ENCODE measurements around the gene SLC46A2. TPM values are rescaled to one million over a fixed set of nuclear protein-coding genes. Genes with fewer than 3 reads are reported as not detected.

The SLC46A2 gene
- total and polyA plus RNA-seq, 8 donors: 0.18 to 0.37 TPM; not detected in 6

DNA sequence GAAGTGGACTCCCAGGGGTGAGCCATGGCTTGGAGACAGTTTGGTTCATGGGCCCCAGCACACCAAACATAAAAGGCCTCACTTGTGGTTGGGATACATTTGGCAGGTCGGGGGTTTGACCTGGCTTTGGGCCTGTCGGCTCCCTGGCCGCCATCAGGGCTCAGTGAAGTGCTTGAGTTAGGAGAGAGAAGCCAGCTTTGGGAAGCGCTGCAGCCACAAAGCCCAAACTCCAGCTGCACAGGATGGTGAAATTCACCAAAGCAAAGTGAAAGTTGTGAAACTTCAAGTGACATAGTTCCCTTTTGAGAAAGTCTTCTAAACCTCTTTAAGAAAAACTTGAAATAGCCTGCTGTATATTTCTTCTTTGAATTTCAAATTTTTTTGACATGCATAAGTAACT is 27.5 kb downstream of the SLC46A2 start:
- 35 to 52% methylated on average over 4 of the region's 4 CpGs for WGBS, 2 donors
- TF ChIP-seq, protein P1, sequence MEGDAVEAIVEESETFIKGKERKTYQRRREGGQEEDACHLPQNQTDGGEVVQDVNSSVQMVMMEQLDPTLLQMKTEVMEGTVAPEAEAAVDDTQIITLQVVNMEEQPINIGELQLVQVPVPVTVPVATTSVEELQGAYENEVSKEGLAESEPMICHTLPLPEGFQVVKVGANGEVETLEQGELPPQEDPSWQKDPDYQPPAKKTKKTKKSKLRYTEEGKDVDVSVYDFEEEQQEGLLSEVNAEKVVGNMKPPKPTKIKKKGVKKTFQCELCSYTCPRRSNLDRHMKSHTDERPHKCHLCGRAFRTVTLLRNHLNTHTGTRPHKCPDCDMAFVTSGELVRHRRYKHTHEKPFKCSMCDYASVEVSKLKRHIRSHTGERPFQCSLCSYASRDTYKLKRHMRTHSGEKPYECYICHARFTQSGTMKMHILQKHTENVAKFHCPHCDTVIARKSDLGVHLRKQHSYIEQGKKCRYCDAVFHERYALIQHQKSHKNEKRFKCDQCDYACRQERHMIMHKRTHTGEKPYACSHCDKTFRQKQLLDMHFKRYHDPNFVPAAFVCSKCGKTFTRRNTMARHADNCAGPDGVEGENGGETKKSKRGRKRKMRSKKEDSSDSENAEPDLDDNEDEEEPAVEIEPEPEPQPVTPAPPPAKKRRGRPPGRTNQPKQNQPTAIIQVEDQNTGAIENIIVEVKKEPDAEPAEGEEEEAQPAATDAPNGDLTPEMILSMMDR (IDR thresholded peaks at IDR 0.05): no peak
- no peaks in the 10 kb centered on the region for H3K9me3 ChIP-seq
- no peaks in the 10 kb centered on the region for H3K36me3 ChIP-seq
- no peaks in the 10 kb centered on the region for H3K27me3 ChIP-seq
- H3K4me3 ChIP-seq: no peak overlapping the region
- peak in 3 of 4 donors; percentile 35 to 55 (median 51) for ATAC-seq
- peaks cover 0 to 4% (median 0%) of the 10 kb centered on the region in 3 donors for H3K4me1 ChIP-seq
- H3K27ac ChIP-seq: peak overlapping the region in 1 of 4 donors; percentile 51
- no peak for DNase-seq
- intact Hi-C loops (cut with DNase I): no loop called here
- FAIRE-seq: no peak

DNA sequence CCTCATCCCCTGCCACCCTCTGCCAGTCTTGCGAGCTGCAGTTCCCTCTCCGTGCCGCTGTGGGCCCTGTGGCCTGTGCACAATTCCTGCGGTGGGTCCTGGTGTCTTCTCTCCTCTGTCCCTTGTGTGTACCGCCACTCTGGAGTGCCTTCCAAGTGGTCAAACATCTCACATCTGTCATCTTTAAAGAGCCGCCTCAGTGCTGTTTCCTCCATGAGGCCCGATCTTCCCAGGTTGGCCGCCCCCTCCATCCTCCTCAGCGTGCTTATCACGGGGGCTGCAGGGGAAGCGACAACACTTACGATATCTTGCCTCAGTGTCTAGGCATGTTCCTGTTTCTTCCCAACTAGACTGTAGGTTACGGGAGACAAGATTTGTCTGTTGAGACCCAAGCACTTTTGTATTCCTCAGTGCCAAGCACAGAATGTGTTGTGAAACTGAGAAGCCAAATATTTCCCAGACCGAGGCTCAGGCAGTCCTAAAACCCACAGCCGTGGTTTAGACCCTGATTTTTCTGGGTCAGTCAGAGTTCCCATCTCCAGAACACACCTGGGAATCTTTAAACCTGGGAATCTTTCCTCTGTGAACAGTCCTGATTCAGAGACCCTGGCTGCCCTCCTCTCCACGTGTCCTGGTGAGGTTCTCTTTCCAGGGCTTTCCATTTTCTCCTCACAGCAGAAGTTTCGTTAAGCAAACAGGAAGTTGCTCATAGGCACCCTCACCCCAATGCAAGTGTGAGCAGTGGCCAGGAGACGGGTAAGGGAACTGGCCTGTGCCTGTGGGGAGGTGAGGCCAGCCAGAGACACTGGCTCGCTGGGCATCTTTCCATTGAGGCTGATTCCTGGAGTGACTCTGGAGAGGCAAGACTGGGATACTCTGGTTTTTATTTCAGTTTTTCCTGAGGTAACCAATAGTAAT is 28.8 kb downstream of the SLC46A2 start:
- H3K4me3 ChIP-seq: no peak overlapping the region
- peak overlapping the region in 2 of 4 donors; percentile 33 to 51 for H3K27ac ChIP-seq
- intact Hi-C loops (cut with DNase I): no loop called here
- TF ChIP-seq, protein P1 (IDR thresholded peaks at IDR 0.05): no peak
- H3K36me3 ChIP-seq: no peaks in the 10 kb centered on the region
- peaks cover 0 to 4% (median 0%) of the 10 kb centered on the region in 3 donors for H3K4me1 ChIP-seq
- ATAC-seq (peak in 3 of 4 donors; percentile 17 to 73 (median 69)), DNase-seq (peak in 1 of 6 donors; percentile 42), FAIRE-seq (no peak)
- H3K9me3 ChIP-seq: no peaks in the 10 kb centered on the region
- 88 to 90% methylated on average over 19 of the region's 19 CpGs for WGBS, 2 donors
- H3K27me3 ChIP-seq: no peaks in the 10 kb centered on the region

- no peak for DNase-seq
- no peaks in the 10 kb centered on the region for H3K9me3 ChIP-seq
- FAIRE-seq: no peak
- H3K27me3 ChIP-seq: no peaks in the 10 kb centered on the region
- no peak overlapping the region for H3K4me3 ChIP-seq
- intact Hi-C loops (cut with DNase I): no loop called here
- H3K27ac ChIP-seq: peak overlapping the region in 1 of 4 donors; percentile 51
- H3K36me3 ChIP-seq: no peaks in the 10 kb centered on the region
- peaks cover 0 to 4% (median 0%) of the 10 kb centered on the region in 3 donors for H3K4me1 ChIP-seq
- TF ChIP-seq, protein P1 (IDR thresholded peaks at IDR 0.05): no peak
- peak in 2 of 4 donors; percentile 12 to 14 for ATAC-seq
- 80 to 87% methylated on average over 3 of the region's 3 CpGs for WGBS, 2 donors
Measured at GRCh38 chr9:112861155-112861554, 29.5 kb downstream of the SLC46A2 start.

- H3K9me3 ChIP-seq: no peaks in the 10 kb centered on the region
- no peak for ATAC-seq
- TF ChIP-seq, protein P1 (IDR thresholded peaks at IDR 0.05): no peak
- whole genome bisulfite sequencing, 2 donors: 90 to 95% methylated on average over 1 of the region's 1 CpG
- no peak overlapping the region for H3K4me3 ChIP-seq
- peaks cover 0 to 4% (median 0%) of the 10 kb centered on the region in 3 donors for H3K4me1 ChIP-seq
- intact Hi-C loops (cut with DNase I): no loop called here
- no peaks in the 10 kb centered on the region for H3K36me3 ChIP-seq
- no peak for FAIRE-seq
- no peak for DNase-seq
- no peaks in the 10 kb centered on the region for H3K27me3 ChIP-seq
- H3K27ac ChIP-seq: no peak overlapping the region
Measured at GRCh38 chr9:112860451-112860850, 30.2 kb downstream of the SLC46A2 start.
